Rectal smooth muscle tissue (tissue), 1 donor: ENCODE measurements around the gene PTGR3.

ENCODE experiments used
- H3K27ac ChIP-seq: one replicate; pipeline ENCODE4 v1.7.0; 2013; ENCODE audit warnings: low read depth, low read length, inconsistent platforms
- H3K27me3 ChIP-seq: one replicate; pipeline ENCODE4 v1.7.0; 2013; ENCODE audit warnings: low read length; ENCODE audit not compliant: control insufficient read depth, insufficient read depth
- H3K36me3 ChIP-seq: one replicate; pipeline ENCODE4 v1.7.0; 2013; ENCODE audit warnings: low read length; ENCODE audit not compliant: control insufficient read depth, insufficient read depth
- H3K4me1 ChIP-seq: one replicate; pipeline ENCODE4 v1.7.0; 2013; ENCODE audit warnings: low read length; ENCODE audit not compliant: control insufficient read depth, insufficient read depth
- H3K4me3 ChIP-seq: one replicate; pipeline ENCODE4 v1.7.0; 2013; ENCODE audit warnings: low read length
- H3K9ac ChIP-seq: one replicate; pipeline ENCODE4 v1.7.0; 2013; ENCODE audit warnings: low read length

Gene PTGR3

GRCh38 chr18:75165926-75166325 lies 43.0 kb downstream of the PTGR3 start:
- Histone ChIP-seq H3K9ac (no peak overlapping the region), H3K4me3 (no peak overlapping the region), H3K27ac (no peak overlapping the region), H3K36me3 (no peaks in the 10 kb centered on the region), H3K4me1 (peaks cover 6% of the 10 kb centered on the region), H3K27me3 (no peaks in the 10 kb centered on the region)

GRCh38 chr18:75164479-75164878 lies 44.5 kb downstream of the PTGR3 start:
- peaks cover 6% of the 10 kb centered on the region for H3K4me1 ChIP-seq
- H3K9ac ChIP-seq = no peak overlapping the region
- no peaks in the 10 kb centered on the region for H3K27me3 ChIP-seq
- no peaks in the 10 kb centered on the region for H3K36me3 ChIP-seq
- no peak overlapping the region for H3K27ac ChIP-seq
- H3K4me3 ChIP-seq = no peak overlapping the region

GRCh38 chr18:75163736-75164135 lies 45.2 kb downstream of the PTGR3 start:
- no peak overlapping the region for H3K4me3 ChIP-seq
- H3K9ac ChIP-seq = no peak overlapping the region
- H3K4me1 ChIP-seq = peaks cover 6% of the 10 kb centered on the region

GRCh38 chr18:75162978-75163377 lies 46.0 kb downstream of the PTGR3 start:
- Histone ChIP-seq H3K27ac (no peak overlapping the region), H3K9ac (no peak overlapping the region), H3K4me1 (peaks cover 6% of the 10 kb centered on the region), H3K4me3 (no peak overlapping the region), H3K36me3 (no peaks in the 10 kb centered on the region), H3K27me3 (no peaks in the 10 kb centered on the region)

More at GRCh38 chr18:75163736-75164135, 45.2 kb downstream of the PTGR3 start:
- no peaks in the 10 kb centered on the region for H3K27me3 ChIP-seq
- no peak overlapping the region for H3K27ac ChIP-seq
- no peaks in the 10 kb centered on the region for H3K36me3 ChIP-seq

GRCh38 chr18:75162467-75162866 lies 46.5 kb downstream of the PTGR3 start:
- no peaks in the 10 kb centered on the region for H3K27me3 ChIP-seq
- H3K36me3 ChIP-seq = no peaks in the 10 kb centered on the region
- H3K4me1 ChIP-seq = peaks cover 6% of the 10 kb centered on the region
- H3K4me3 ChIP-seq = no peak overlapping the region
- H3K9ac ChIP-seq = no peak overlapping the region
- peak overlapping the region; percentile 25 for H3K27ac ChIP-seq

GRCh38 chr18:75161256-75162028 lies 47.5 kb downstream of the PTGR3 start:
- Histone ChIP-seq H3K4me1 (peaks cover 6% of the 10 kb centered on the region), H3K9ac (no peak overlapping the region), H3K36me3 (no peaks in the 10 kb centered on the region), H3K27me3 (no peaks in the 10 kb centered on the region), H3K27ac (peak overlapping the region; percentile 25), H3K4me3 (peak overlapping the region; percentile 70)

GRCh38 chr18:75160364-75160763 lies 48.6 kb downstream of the PTGR3 start:
- Histone ChIP-seq H3K27ac (peak overlapping the region; percentile 25), H3K27me3 (no peaks in the 10 kb centered on the region), H3K4me1 (peaks cover 6% of the 10 kb centered on the region), H3K4me3 (peak overlapping the region; percentile 47), H3K36me3 (no peaks in the 10 kb centered on the region), H3K9ac (no peak overlapping the region)

GRCh38 chr18:75159646-75160356 lies 49.1 kb downstream of the PTGR3 start:
- no peak overlapping the region for H3K9ac ChIP-seq
- peaks cover 6% of the 10 kb centered on the region for H3K4me1 ChIP-seq
- no peak overlapping the region for H3K4me3 ChIP-seq
- no peaks in the 10 kb centered on the region for H3K27me3 ChIP-seq
- H3K36me3 ChIP-seq = no peaks in the 10 kb centered on the region
- no peak overlapping the region for H3K27ac ChIP-seq

GRCh38 chr18:75159238-75159518 lies 49.8 kb downstream of the PTGR3 start:
- H3K4me3 ChIP-seq = no peak overlapping the region
- H3K36me3 ChIP-seq = no peaks in the 10 kb centered on the region
- peaks cover 6% of the 10 kb centered on the region for H3K4me1 ChIP-seq
- no peaks in the 10 kb centered on the region for H3K27me3 ChIP-seq
- no peak overlapping the region for H3K9ac ChIP-seq
- H3K27ac ChIP-seq = no peak overlapping the region
